LoVo (cell line): Measurements from ENCODE around the gene FAM120A.

Experiments used
- DNase-seq: peaks from one replicate; pipeline ENCODE4 v3.0.0-alpha.2; 2016; ENCODE audit warnings: low spot score

Gene FAM120A

DNA sequence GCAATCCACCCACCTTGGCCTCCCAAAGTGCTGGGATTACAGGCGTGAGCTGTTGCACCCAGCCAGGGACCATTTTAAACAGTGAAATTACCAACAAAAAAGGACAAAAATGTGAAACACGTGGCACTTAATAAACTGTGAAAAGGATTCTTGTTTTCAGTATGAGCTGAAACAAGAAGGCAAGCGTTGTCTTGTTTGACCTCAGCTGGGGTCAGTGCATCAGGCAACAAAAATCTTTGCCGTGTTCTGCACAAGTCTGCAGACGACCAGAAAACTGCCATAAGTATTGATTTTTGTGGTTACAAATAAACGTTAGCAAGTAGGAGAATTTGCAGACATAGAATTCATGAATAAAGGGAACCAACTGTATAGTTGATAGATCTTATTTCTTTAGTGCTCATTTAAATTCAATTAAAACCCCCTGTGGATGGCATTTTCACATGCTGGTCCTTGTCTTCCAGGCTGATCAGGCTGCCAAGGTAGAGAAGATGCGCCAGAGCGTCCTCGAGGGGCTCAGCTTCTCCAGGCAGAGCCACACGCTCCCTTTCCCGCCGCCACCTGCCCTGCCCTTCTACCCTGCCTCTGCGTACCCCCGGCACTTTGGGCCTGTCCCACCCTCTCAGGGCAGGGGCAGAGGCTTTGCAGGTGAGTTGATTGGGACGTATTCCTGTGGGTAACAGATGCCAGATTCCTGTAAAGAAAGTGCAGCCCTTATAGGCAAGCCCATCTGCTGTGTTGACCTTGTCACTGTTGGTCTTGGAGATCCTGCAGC lies 106.1 kb downstream of the FAM120A start:
- DNase-seq: no peak

DNA sequence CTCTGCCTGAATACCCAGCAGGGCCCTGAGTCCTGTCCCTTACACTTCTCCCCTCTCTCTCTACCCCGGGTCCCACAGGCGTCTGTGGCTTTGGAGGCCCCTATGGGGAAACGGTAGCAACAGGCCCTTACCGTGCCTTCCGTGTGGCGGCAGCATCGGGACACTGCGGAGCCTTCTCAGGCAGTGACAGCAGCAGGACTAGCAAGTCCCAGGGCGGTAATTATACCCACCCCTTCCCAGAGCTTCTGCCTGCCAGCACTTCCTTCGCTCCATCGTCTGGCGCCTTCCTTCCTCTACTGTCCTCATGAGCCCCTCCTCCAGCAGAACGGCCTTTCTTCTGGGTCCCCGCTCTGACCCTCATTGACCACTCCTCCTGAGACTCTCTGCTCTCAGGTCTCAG lies 107.0 kb downstream of the FAM120A start:
- DNase-seq: no peak

DNA sequence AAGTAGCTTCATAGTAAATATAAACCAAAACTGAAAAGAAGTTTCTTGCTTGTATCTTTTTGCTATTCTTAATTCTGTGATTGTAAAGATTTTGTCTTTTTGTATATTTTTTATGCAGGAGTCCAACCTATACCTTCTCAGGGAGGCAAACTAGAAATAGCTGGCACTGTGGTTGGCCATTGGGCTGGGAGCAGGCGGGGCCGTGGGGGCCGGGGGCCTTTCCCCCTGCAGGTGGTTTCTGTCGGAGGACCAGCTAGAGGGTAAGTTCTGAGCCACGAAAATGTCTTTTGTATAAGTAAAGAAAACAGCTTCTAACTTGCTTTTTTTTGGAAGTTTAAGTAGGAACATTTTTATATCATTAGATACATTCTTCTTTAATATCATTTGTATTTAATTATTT lies 109.5 kb downstream of the FAM120A start:
- no peak for DNase-seq

DNA sequence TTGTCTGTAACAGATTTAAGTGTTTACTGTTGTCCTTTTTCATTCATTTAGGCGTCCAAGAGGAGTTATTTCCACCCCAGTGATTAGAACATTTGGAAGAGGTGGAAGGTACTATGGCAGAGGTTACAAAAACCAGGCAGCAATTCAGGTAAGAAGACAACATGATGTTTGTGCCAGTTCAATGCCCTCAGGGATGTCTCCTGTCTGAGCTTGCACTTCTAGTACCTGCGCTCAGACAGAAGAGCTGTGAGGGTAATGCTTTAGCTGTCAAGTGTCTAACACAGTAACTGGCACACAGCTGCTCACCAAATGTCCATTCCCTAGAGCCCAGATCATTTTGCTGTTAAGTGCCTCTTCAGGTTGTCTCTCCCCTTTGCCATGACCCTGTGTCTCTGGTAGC lies 110.7 kb downstream of the FAM120A start:
- no peak for DNase-seq

DNA sequence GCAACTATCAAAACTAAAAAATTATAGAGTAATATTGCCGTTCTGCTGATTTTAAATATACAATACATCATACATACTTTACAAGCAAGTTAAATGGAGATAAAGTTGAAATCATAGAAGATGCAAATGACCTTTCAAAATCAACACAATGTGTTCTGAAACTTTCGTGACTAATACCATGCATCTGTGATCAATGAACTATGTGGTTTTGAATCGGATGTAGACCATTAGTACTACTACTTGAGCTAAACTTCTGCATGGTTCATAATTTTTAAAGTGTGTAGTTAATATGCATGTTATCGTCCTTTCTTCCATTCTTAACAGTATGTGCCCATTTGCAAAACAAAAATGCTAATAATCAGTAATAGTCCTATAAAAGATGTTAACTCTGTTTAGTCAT lies 113.6 kb downstream of the FAM120A start:
- no peak for DNase-seq

DNA sequence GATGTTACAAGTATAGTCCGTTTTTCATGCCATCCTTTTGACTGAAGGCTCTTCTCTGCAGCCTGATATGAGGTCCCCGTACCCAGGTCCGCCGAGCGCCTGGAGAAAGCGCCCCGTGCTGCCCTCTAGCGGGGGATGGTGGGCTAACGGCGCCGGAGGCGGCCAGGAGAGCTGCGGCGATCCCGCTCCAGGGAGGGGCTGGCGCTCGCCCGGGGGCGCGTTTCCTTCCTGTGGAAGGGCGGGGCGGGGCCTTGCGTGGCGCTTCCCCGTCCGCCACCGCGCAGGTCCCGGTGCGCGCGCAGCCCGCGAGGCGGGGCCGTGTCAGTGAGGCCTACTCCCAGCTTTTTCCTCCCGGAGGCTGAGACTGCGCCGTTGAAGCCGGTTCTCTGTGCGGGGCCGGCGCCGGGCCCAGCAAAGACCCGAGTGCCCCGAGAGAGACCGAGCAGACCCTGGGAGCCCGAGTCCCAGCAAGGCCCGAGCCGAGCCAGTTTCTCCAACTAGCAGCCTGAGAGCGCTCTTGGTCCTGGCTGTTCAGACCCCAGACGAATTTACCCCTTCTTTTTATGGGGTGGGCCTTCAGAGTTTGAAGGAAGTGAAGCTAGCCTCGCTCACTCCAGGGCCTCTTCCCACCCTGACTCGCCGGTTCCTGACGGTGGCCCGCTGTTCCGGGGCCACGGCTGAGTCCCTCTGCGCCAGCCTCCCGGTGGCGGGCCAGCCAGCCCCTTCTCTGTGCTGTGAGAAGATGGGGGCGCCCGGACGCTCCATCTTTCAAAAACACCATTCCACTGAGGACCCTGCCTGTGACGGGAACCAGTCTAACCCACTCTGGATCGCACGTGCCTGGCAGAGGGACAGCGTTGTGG lies 115.2 kb downstream of the FAM120A start:
- DNase-seq: peak; percentile 97

DNA sequence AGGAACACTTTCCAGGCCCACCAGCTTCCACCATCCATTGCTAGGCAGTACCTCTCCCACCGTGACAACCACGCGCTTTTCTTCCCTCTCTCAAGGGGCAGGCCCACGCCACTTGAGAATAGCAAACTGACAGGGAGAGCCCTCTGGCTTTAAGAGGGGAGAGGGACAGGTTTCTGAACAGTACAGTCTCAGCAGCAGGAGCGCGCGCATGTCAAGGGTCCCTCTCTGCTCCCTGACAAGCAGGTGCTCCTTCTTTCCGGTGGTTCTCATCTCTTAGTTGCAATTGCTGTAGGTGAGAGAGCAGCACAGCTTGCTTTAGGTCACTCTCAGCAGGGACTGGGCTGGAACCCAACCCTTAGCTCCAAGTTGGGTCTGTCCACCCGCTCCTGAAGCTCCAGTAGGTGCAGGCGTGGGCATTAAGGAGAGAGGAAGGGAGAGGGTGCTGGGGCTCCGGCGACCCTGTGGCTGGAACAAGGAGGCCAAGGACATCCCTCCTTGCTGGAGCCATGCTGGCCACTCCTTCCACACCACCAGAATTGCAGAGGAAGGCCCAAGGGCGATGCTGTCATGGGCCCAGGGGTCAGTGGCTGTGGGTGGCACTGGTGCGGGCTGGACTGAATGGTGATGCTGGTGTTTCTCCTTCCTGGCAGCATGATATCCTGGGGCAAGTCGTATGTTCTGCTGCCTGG lies 115.9 kb downstream of the FAM120A start:
- no peak for DNase-seq

DNA sequence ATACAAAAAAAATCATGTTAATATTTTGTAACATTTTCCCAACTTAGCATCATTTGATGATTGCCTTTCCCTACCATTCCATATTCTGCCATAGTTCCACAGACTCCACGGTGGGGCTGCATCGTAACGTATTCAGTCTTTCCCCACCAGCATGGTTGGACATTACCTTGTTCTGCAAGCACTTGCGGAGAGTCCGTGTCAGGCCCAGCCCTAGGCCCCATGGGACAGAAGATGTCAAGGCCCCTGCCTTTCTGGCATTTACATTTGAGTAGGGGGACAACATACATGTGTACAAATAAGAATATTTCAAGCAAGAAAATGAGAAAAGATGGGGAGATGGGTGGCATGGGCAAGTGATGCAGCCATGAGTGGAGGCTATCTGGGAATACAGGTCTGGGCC lies 116.7 kb downstream of the FAM120A start:
- no peak for DNase-seq

DNA sequence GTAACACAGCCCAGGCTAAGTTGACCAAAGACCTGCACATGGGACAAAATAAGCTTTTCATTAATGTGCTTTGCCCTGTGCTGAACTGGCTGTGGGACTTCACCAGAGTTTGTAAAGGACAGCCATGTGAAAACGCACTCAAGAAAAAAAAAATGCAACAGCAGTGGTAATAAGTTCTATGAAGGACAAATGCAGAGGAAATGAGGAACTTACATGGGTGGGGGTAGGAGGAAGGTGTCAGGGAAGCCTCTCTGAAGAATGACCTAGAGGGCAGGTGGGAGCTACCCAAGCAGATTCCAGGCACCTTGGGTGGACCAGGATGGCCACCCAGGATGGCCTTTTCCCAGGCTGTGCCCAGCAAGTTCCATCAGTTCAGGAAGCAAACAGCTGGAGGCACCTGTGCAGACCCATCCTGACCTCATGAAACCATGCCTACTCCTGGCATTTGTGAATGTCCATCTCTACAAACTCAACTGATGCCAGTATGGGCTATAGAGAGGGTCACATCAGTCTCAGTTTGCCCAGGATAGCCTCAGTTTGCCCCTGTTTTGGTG lies 118.2 kb downstream of the FAM120A start:
- DNase-seq: no peak

DNA sequence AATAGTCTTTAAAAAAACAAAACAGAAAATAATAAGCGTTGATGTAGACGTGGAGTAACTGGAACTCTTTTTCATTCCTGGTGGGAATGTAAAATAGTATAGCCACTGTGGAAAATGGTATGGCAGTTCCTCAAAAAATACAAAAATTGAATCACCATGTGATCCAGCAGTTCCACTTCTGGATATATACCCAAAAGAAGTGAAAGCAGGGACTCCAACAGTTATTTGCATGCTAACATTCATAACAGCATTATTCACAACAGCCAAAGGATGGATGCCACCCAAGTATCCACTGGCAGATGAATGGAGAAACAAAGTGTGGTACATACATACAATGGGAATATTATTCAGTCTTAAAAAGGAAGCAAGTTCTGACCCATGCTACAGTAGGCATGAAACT lies 120.7 kb downstream of the FAM120A start:
- DNase-seq: no peak

DNA sequence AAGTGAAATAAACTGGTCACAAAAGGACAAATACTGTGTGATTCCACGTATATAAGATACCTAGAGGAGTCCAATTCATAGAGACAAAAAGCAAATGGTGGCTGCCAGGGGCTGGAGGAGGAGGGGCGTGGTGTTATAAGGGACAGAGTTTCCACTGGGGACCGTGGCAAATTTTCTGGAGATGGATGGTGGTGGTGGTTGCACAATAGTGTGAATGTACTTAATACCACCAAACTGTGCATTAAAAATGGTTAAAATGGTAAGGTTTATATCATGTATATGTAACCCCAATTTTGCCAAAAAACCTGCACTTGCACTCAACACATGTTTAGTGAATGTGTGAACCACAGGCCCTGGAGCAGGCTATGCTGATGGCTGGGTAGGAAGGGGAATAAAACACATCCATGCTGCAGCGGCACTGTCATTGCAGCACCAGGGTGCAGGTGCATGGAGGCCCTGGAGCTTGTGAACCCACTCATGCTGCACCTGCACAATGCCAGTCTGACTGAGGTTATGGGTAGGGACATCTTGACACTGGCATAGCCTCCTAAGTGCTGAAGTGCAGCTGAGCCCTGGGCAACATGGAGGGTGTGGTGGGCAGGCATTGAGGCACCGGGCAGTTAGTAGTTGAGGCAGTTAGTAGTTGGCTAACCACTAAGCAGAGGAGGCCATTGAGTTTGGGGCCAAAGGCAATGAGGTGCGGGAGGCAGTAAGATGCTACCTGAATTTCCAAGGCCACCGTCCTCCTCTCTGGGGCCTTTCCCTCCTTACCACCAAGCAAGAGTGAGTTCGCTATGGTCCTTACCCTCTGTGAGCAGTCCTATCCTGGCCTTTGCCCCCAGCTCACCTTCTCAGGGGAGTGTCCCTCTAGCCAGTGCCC lies 121.4 kb downstream of the FAM120A start:
- no peak for DNase-seq

DNA sequence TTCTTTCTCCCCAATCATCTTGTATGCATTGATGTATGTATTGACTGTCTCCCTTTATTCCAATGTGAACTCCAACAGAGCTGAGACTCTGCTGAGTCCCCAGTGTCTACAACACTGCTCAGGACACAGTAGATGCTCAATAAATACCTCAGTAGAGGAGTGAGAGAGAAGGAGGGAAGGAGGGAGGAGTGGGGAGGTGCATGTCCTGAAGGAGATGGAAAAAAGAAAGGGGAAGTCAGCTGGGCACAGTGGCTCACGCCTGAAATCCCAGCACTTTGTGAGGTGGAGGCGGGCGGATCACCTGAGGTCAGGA lies 122.0 kb downstream of the FAM120A start:
- no peak for DNase-seq

DNA sequence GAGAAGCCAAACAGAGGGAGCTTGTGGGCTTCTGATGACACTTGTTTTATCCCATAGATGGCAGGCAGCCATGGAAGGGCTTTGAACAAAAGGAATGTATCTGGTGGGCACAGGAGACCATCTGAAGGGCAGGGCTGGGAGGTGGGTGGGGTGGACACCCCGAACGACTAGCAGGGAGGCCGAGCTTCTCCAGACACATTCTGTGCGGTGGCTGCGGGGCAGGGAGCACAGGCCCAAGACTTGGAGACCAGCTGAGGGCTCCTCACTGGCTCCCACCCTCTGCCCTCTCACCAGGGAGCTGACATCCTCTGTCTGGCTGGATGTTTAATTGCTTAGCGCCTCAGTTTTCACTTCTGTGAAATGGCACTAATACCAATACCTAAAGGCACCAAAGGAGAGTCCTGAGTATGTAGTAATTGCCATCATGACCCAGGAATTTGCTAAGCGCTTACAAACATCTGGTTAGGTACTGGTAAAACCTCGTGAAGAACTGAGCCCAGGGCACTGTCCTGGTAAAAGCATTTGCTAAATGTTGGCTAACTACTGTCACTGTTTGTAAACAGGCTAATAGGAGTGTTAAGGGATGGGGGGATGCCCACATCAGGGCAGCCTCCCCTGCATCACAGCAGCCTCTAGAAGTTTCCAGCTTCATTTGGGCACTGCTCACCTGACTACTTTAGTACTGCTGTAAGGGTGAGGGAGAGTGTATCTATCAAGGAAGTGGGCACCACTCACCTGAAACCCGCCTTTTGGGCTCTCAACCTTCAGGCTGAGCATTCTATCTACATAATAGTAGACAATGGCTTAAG lies 122.8 kb downstream of the FAM120A start:
- no peak for DNase-seq

DNA sequence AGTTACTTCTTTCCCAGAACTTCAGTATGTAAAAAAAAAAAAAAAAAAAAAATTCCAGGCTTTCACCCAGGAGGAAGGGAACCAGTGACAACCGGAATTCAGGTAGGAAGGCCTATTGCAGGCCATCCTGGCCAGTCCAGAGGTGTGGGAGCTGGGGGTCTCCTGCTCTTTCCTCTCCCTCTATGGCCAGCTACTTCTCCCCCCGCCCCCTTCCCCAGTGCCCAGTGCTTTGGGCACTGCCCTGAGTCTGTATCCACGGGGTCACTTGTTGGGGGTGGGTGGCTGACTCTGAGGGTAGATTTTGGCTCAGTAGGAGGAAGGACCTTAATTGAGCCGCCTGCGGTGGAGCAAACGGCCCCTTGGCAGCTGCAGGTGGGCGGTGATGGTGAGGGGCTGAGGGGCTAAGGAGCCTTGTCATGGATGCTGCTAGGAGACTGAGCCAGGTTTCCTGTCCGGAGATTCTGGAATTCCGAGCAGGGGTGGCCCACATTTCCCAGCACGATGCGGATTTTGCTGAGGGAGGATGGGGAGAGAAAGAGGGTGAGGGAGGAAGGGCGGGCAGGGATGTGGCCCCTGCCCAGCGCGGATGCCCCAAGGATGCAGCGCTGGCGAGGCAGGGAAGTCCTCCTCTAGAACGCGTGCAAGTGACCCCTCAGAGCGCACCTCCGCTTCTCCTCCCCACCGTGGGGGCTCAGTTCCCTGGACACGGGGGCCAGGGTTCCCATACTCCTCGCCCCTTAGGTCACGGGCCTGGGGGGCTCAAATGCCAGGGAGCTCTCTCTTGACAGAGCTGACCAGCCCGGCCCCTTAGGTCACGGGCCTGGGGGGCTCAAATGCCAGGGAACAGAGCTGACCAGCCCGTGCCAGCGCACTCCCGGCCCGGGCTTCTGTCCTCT lies 123.7 kb downstream of the FAM120A start:
- no peak for DNase-seq

DNA sequence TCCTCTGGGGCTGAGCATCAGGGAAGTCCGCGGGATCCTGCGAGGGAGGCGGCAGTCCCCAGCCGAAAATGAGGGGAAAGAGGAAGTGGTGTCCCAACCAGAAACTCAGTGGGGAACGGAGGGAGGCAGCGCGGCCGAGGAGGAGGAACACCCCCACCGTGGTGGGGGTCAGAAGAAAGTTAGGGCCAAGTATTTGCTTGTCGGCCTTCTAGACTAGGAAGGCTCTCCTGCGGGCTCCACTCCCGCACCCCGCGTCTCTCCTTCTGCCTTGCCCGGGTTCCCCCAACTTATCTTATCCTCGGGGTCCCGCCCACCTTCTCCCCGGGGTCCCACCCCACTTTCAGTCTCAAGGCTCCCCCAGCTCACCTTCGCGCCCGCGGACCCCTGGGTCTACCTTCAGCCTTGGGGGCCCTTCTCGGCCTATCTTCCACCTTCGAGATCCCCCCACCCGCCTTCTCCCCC lies 124.3 kb downstream of the FAM120A start:
- peak; percentile 29 for DNase-seq

DNA sequence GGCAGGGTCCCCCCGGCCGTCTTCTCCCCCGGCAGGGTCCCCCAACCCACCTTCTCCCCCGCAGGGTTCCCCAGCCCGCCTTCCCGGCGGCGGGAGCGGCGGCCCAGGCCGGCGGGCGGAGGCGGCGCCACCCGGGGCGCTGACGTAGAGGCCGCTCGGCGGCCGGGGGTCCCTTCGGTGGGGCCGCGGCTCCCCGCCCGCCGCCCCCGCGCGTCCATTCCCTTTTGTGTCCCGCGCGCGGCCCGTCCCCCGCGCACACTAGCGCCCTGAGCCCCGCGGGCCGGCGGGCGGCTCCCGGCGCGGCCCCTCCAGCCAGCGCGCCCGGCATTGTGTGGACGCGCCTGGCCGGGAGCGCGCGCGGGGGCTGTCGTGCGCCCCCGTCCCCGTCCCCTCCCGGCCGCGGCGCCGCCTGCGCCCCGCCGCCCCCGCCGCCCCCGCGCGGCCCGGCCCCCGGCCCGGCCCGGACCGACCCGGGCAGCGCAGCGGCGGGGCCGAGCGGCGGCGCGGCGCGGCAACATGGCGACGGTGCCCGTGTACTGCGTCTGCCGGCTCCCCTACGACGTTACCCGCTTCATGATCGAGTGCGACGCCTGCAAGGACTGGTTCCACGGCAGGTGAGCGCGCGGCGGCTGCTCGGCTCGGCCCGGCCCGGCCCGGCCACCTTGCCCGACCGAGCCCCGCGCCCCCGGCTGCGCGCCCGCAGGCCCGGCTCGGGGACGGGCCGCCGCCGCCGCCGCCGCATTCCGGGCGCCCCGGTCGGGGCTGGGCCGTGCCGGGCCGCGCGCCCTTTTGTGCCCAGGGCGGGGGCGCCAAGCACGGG lies 125.0 kb downstream of the FAM120A start, which contains the start of gene PHF2:
TSS of gene PHF2 (plus strand) at position 327 of the 820 bp plus-strand sequence. CDS start at position 517, 190 bp downstream.
- DNase-seq: peak; percentile 14

DNA sequence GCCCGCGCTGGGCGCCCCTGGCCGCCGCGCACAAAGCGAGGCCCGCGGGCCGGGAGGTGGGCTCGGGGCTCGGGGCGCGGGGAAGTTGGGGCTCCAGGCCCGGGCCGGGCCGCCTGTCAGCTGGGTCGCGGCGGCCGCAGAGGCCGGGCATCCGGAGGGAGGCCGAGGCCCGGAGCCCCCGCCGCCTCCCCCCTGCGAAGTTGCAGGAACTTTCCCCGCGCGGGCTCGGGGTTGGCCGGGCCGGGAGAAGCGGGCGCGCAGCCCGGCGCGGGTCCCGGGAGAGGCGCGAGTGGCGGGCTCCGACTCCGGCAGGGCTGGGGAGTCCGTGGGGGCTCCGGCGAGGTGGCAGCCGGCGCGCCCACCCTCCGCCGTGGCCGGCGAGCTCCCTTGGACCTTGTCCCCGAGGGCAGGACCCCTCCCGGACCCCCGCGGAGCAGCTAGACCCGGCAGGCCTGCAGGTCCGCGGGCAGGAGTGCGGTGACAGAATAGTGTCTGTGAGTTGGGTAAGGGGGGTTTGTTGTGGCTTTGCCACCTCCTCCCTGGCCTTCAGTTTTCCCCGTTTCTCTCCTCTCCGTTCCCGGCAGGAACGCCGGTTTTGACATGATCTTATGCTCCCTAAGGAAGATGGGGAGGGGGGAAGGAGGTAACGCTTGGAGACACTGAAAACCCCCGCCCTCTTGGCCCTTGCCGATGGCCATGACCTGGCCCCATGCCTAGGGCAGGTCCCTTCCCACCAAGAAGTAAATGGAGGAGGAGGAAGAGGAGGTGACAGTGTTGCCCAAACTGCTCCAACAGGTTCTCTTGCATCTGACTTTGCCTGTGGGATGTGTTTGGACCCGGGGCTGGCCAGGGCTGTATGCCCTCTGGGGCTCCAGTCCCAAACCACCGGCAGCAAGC lies 125.8 kb downstream of the FAM120A start:
- peak; percentile 41 for DNase-seq
